ENCODE results near the gene CTSE. TPM values are rescaled to one million over a fixed set of nuclear protein-coding genes. Genes with fewer than 3 reads are reported as not detected.
A peak's percentile ranks its signal among the peaks of the same experiment; 100 is the strongest.

Gene CTSE
- total and polyA plus RNA-seq, 2 of the 8 experiments (the other 6 are each of a cell fraction or from before 2014, with no cell fraction given): 0.03 TPM; not detected in 1

GRCh38 chr1:206029484-206029883 lies 5.8 kb upstream of the CTSE start:
- Histone ChIP-seq H4K20me1 (replicated peaks in 1 of 2; ENCODE audit: control insufficient read depth in 1 of 2, insufficient read depth in 2 of 2, low read length in 2 of 2) (no peaks in the 10 kb centered on the region), H2BK15ac (ENCODE audit: low read length) (no peak overlapping the region), H2AK5ac (ENCODE audit: low read depth, low read length) (no peak overlapping the region), H3K4ac (replicated peaks; ENCODE audit: insufficient read length, low read depth, low read length) (no peak overlapping the region), H4K91ac (replicated peaks; ENCODE audit: insufficient read length, low read length) (no peak overlapping the region), H3K18ac (ENCODE audit: extremely low read depth, low read length) (no peak overlapping the region), H3K23ac (ENCODE audit: insufficient read length) (no peak overlapping the region), H4K5ac (ENCODE audit: insufficient read length, low read depth, low read length) (no peak overlapping the region), H3K9me3 (ENCODE audit: insufficient read depth in 2 of 2, low read depth in 1 of 2, low read length in 1 of 2) (no peaks in the 10 kb centered on the region), H3K4me1 (replicated peaks in 1 of 4; ENCODE audit: control insufficient read depth in 3 of 4, insufficient read depth in 4 of 4, low read length in 3 of 4) (peaks cover 0 to 3% (median 0%) of the 10 kb centered on the region in 4 experiments; a peak in 2 of 7 replicates), H2BK5ac (ENCODE audit: low read depth, low read length) (no peak overlapping the region), H3K23me2 (ENCODE audit: low read depth, low read length) (no peaks in the 10 kb centered on the region), H2AFZ (ENCODE audit: low read length) (no peak overlapping the region), H2BK12ac (ENCODE audit: low read depth, low read length) (no peak overlapping the region), H3K9ac (replicated peaks in 1 of 4; ENCODE audit: extremely low read depth in 1 of 4, low read depth in 3 of 4, low read length in 3 of 4) (no peak overlapping the region), H3K36me3 (ENCODE audit: control insufficient read depth in 2 of 4, insufficient read depth in 4 of 4, low read length in 3 of 4) (no peaks in the 10 kb centered on the region), H3K79me2 (ENCODE audit: control insufficient read depth in 1 of 2, insufficient read depth in 2 of 2, low read length in 2 of 2) (no peaks in the 10 kb centered on the region), H2BK20ac (ENCODE audit: low read length) (no peak overlapping the region), H3K27me3 (replicated peaks in 1 of 4; ENCODE audit: control insufficient read depth in 3 of 4, extremely low read depth in 1 of 4, insufficient read depth in 3 of 4, low read length in 3 of 4) (no peaks in the 10 kb centered on the region), H3K4me3 (ENCODE audit: extremely low read depth in 1 of 4, insufficient read depth in 2 of 4, low read depth in 3 of 4, low read length in 4 of 4) (no peak overlapping the region), H3K79me1 (ENCODE audit: low read depth, low read length) (no peaks in the 10 kb centered on the region), H3K56ac (replicated peaks; ENCODE audit: insufficient read length, low read depth, low read length) (no peak overlapping the region), H3K4me2 (ENCODE audit: insufficient read depth in 1 of 2, low read depth in 2 of 2, low read length in 2 of 2) (no peak overlapping the region), H4K8ac (ENCODE audit: extremely low read depth, insufficient read depth, low read length) (no peak overlapping the region; the same call in 1 of the 2 replicates), H2BK120ac (replicated peaks; ENCODE audit: low read depth, low read length) (no peak overlapping the region), H3K27ac (ENCODE audit: low read depth, low read length) (no peak overlapping the region), H3K14ac (ENCODE audit: insufficient read length) (no peak overlapping the region)
- POLR2A ChIA-PET (ENCODE audit: partially characterized antibody): interaction anchor here (0.9 to 1.3 kb wide), 2 partner anchors 75 to 280 kb away, joined by 3 read pairs; no protein-coding TSS in a partner anchor
- DNase-seq (ENCODE audit: low read depth in 1 of 2, low spot score in 2 of 2) (peak in 1 of 2 experiments; percentile 20), FAIRE-seq (no peak)
- WGBS, 2 experiments (ENCODE audit: extremely low coverage in 1 of 2, insufficient coverage in 1 of 2, insufficient read length in 1 of 2, insufficient replicate concordance in 2 of 2, low coverage in 1 of 2, low lambda C conversion rate in 2 of 2, missing lambda C conversion rate in 1 of 2): 95% methylated on average over 4 of the region's 4 CpGs; no CpG with 5 or more reads in 1 of the 2 experiments
- CTCF ChIA-PET (ENCODE audit: partially characterized antibody): interaction anchor here (0.6 to 7.7 kb wide), 16 partner anchors 8 to 670 kb away, joined by 3 to 166 read pairs (median 8); no protein-coding TSS in a partner anchor
- no peak for TF ChIP-seq BRCA1 (IDR thresholded peaks at IDR 0.05; ENCODE audit: low read depth, low read length)
- no peak for TF ChIP-seq CREB1 (IDR thresholded peaks at IDR 0.05)
- TF ChIP-seq NANOG (IDR thresholded peaks at IDR 0.05; ENCODE audit: insufficient read depth, low read depth, low read length, poor library complexity, severe bottlenecking): no peak
- no peak for TF ChIP-seq POLR2AphosphoS5 (IDR thresholded peaks at IDR 0.05; ENCODE audit: low read depth, low read length)
- TF ChIP-seq BCL11A (IDR thresholded peaks at IDR 0.05; ENCODE audit: low read depth in 2 of 2, low read length in 2 of 2): no peak
- no peak for TF ChIP-seq JUN (IDR thresholded peaks at IDR 0.05; ENCODE audit: low read depth, low read length)
- no peak for TF ChIP-seq MAFK (IDR thresholded peaks at IDR 0.05; ENCODE audit: low read depth, low read length)
- TF ChIP-seq RAD21 (IDR thresholded peaks at IDR 0.05 in 1 of 2, conservative IDR thresholded peaks at IDR 0.05 in 1 of 2; ENCODE audit: low read depth in 2 of 2, low read length in 2 of 2): no peak
- TF ChIP-seq YY1 (IDR thresholded peaks at IDR 0.05; ENCODE audit: low read depth, low read length): no peak
- no peak for TF ChIP-seq EP300 (IDR thresholded peaks at IDR 0.05; ENCODE audit: borderline replicate concordance in 1 of 2, low read depth in 2 of 2, low read length in 2 of 2)
- TF ChIP-seq EGR1 (IDR thresholded peaks at IDR 0.05; ENCODE audit: borderline replicate concordance, low read depth, low read length): no peak

Data from H1 (cell line).